Measurements from ENCODE around the gene DDX50.
"Not testable (repeated sequence)": the region's sequence is repeated elsewhere in the genome, so short reads cannot be mapped to it uniquely, and the experiment has no call there.

Gene DDX50

GRCh38 chr10:68861253-68861652 is 39.9 kb upstream of the DDX50 start:
- no peaks in the 10 kb centered on the region for H3K36me3 ChIP-seq (ENCODE audit: low read length)
- H3K9me2 ChIP-seq (replicated peaks; ENCODE audit: insufficient read depth, low read length) = no peaks in the 10 kb centered on the region
- TF ChIP-seq EZH2phosphoT487 (conservative IDR thresholded peaks at IDR 0.05; ENCODE audit: low read length) (no peak), CTCF (IDR thresholded peaks at IDR 0.05; ENCODE audit: insufficient read depth, low read length, poor library complexity, severe bottlenecking) (no peak)
- no peaks in the 10 kb centered on the region for H4K20me1 ChIP-seq (ENCODE audit: low read depth, low read length)
- no peaks in the 10 kb centered on the region for H3F3A ChIP-seq (ENCODE audit: insufficient read depth)
- H3K27me3 ChIP-seq (ENCODE audit: low read length) = no peaks in the 10 kb centered on the region
- no peak overlapping the region for H3K4me3 ChIP-seq (ENCODE audit: insufficient read depth, low read length, poor library complexity, severe bottlenecking)
- H3K4me2 ChIP-seq (ENCODE audit: low read depth, low read length, poor library complexity, severe bottlenecking) = no peak overlapping the region
- H3K9me3 ChIP-seq (ENCODE audit: insufficient read depth, low read length) = peaks cover 25% of the 10 kb centered on the region; the same call in 1 of the 2 replicates
- no peak overlapping the region for H3K27ac ChIP-seq (ENCODE audit: low read depth, low read length)
- H3K9ac ChIP-seq (ENCODE audit: low read length) = no peak overlapping the region
- no peaks in the 10 kb centered on the region for H3K79me2 ChIP-seq (ENCODE audit: insufficient read depth, low read length)
- H2AFZ ChIP-seq (ENCODE audit: low read depth, low read length, severe bottlenecking) = no peak overlapping the region

- H3K9me3 ChIP-seq (ENCODE audit: insufficient read depth, low read length) = peaks cover 23% of the 10 kb centered on the region; the same call in 1 of the 2 replicates
- TF ChIP-seq CTCF (IDR thresholded peaks at IDR 0.05; ENCODE audit: insufficient read depth, low read length, poor library complexity, severe bottlenecking) = no peak
- TF ChIP-seq EZH2phosphoT487 (conservative IDR thresholded peaks at IDR 0.05; ENCODE audit: low read length) = no peak
Measured at GRCh38 chr10:68864611-68865010, 36.5 kb upstream of the DDX50 start.

GRCh38 chr10:68868173-68868572 is 32.9 kb upstream of the DDX50 start:
- H3K27me3 ChIP-seq (ENCODE audit: low read length); H4K20me1 ChIP-seq (ENCODE audit: low read depth, low read length); H3K4me3 ChIP-seq (ENCODE audit: insufficient read depth, low read length, poor library complexity, severe bottlenecking); H3F3A ChIP-seq (ENCODE audit: insufficient read depth); H3K27ac ChIP-seq (ENCODE audit: low read depth, low read length); H3K79me2 ChIP-seq (ENCODE audit: insufficient read depth, low read length); H2AFZ ChIP-seq (ENCODE audit: low read depth, low read length, severe bottlenecking); H3K4me2 ChIP-seq (ENCODE audit: low read depth, low read length, poor library complexity, severe bottlenecking); H3K9me3 ChIP-seq (ENCODE audit: insufficient read depth, low read length); H3K9ac ChIP-seq (ENCODE audit: low read length); H3K36me3 ChIP-seq (ENCODE audit: low read length); H3K9me2 ChIP-seq (replicated peaks; ENCODE audit: insufficient read depth, low read length): not testable (repeated sequence)

More at GRCh38 chr10:68864611-68865010, 36.5 kb upstream of the DDX50 start:
- no peaks in the 10 kb centered on the region for H3K27me3 ChIP-seq (ENCODE audit: low read length)
- H3K36me3 ChIP-seq (ENCODE audit: low read length) = no peaks in the 10 kb centered on the region
- no peaks in the 10 kb centered on the region for H3K79me2 ChIP-seq (ENCODE audit: insufficient read depth, low read length)
- H3K9ac ChIP-seq (ENCODE audit: low read length) = no peak overlapping the region
- no peak overlapping the region for H3K27ac ChIP-seq (ENCODE audit: low read depth, low read length)
- H3K4me2 ChIP-seq (ENCODE audit: low read depth, low read length, poor library complexity, severe bottlenecking) = no peak overlapping the region
- no peak overlapping the region for H3K4me3 ChIP-seq (ENCODE audit: insufficient read depth, low read length, poor library complexity, severe bottlenecking)
- no peak overlapping the region for H2AFZ ChIP-seq (ENCODE audit: low read depth, low read length, severe bottlenecking)
- H3F3A ChIP-seq (ENCODE audit: insufficient read depth) = no peaks in the 10 kb centered on the region
- no peaks in the 10 kb centered on the region for H3K9me2 ChIP-seq (replicated peaks; ENCODE audit: insufficient read depth, low read length)
- H4K20me1 ChIP-seq (ENCODE audit: low read depth, low read length) = no peaks in the 10 kb centered on the region

GRCh38 chr10:68869623-68870022 is 31.5 kb upstream of the DDX50 start:
- H3K9me2 ChIP-seq (replicated peaks; ENCODE audit: insufficient read depth, low read length) = no peaks in the 10 kb centered on the region
- no peaks in the 10 kb centered on the region for H3K36me3 ChIP-seq (ENCODE audit: low read length)
- no peak overlapping the region for H3K27ac ChIP-seq (ENCODE audit: low read depth, low read length)
- H2AFZ ChIP-seq (ENCODE audit: low read depth, low read length, severe bottlenecking) = no peak overlapping the region
- no peaks in the 10 kb centered on the region for H3K27me3 ChIP-seq (ENCODE audit: low read length)
- no peak overlapping the region for H3K9ac ChIP-seq (ENCODE audit: low read length)
- H3K79me2 ChIP-seq (ENCODE audit: insufficient read depth, low read length) = no peaks in the 10 kb centered on the region
- no peaks in the 10 kb centered on the region for H3F3A ChIP-seq (ENCODE audit: insufficient read depth)
- H4K20me1 ChIP-seq (ENCODE audit: low read depth, low read length) = no peaks in the 10 kb centered on the region
- no peaks in the 10 kb centered on the region for H3K9me3 ChIP-seq (ENCODE audit: insufficient read depth, low read length)
- H3K4me2 ChIP-seq (ENCODE audit: low read depth, low read length, poor library complexity, severe bottlenecking) = no peak overlapping the region
- no peak overlapping the region for H3K4me3 ChIP-seq (ENCODE audit: insufficient read depth, low read length, poor library complexity, severe bottlenecking)
- no peak for TF ChIP-seq EZH2phosphoT487 (conservative IDR thresholded peaks at IDR 0.05; ENCODE audit: low read length)
- no peak for TF ChIP-seq CTCF (IDR thresholded peaks at IDR 0.05; ENCODE audit: insufficient read depth, low read length, poor library complexity, severe bottlenecking)
